ENCODE results near the gene XCL1. TPM values are rescaled to one million over a fixed set of nuclear protein-coding genes. Genes with fewer than 3 reads are reported as not detected.

Gene XCL1
- total and polyA plus RNA-seq, 2 of the 13 experiments (the other 11 are each of a cell fraction or from before 2014, with no cell fraction given): 2.5 to 7.6 TPM

DNA sequence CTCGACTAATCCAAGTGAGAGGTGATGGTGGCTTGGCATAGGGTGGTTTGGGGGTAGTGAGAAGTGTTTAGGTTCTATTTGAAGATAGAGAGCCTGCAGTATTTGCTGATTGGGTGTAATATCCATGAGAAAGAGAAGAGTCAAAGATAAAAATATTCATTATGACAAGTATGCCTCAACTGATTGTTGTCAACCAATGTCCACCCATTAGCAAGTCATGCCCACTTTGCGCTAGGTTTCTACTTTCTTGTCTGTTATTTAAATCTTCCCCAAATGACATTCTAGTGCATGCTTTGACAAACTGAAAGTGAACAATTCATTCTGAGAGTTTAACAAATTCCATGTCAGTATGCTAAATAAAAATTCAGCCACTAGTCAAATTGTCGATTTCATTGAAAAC is 3.8 kb upstream of the XCL1 start:
- CTCF ChIA-PET (ENCODE audit: low intra/inter-chr PET ratio, low total read pairs): interaction anchor here (2.1 kb wide), 1 partner anchor 133 kb away, joined by 8 read pairs; no protein-coding TSS in a partner anchor
- H3K4me1 ChIP-seq (ENCODE audit: insufficient read depth, low read length): peaks cover 16% of the 10 kb centered on the region; the same call in 1 of the 2 replicates
- no TSS peak for BruUV-seq (replicated peaks)
- intact Hi-C loops (cut with micrococcal nuclease; ENCODE audit: unreplicated experiment): loop anchor here (1.0 kb wide), 1 partner anchor 133 kb away; no protein-coding TSS in a partner anchor
- POLR2A ChIA-PET: no interaction called here
- in situ Hi-C loops (cut with HindIII; ENCODE audit: extremely low pct_ligation_motif_present, low pct_unique_long_range_greater_than_20kb): no loop called here
- no peak overlapping the region for H3K4me2 ChIP-seq (ENCODE audit: low read depth, low read length)
- no peak overlapping the region for H3K4me3 ChIP-seq (replicated peaks in 1 of 3; ENCODE audit: insufficient read depth in 1 of 3, low read depth in 2 of 3, low read length in 3 of 3)
- ATAC-seq (no peak), DNase-seq (ENCODE audit: low spot score) (no peak), FAIRE-seq (no peak)
- no peaks in the 10 kb centered on the region for H3K9me3 ChIP-seq (ENCODE audit: low read length)
- 96% methylated on average over 3 of the region's 3 CpGs for WGBS (ENCODE audit: low lambda C conversion rate)
- no peaks in the 10 kb centered on the region for H4K20me1 ChIP-seq (ENCODE audit: insufficient read depth, low read length)
- H3K27ac ChIP-seq (ENCODE audit: extremely low read length, insufficient read depth, low read length): no peak overlapping the region
- H2AFZ ChIP-seq (ENCODE audit: low read length): no peak overlapping the region
- H3K36me3 ChIP-seq (replicated peaks in 1 of 2; ENCODE audit: control insufficient read depth in 1 of 2, insufficient read depth in 2 of 2, low read length in 2 of 2): no peaks in the 10 kb centered on the region
- H3K9ac ChIP-seq (ENCODE audit: insufficient read depth, low read depth, low read length): no peak overlapping the region
- H3K79me2 ChIP-seq (ENCODE audit: insufficient read depth, low read length): no peaks in the 10 kb centered on the region
- H3K27me3 ChIP-seq (ENCODE audit: control insufficient read depth in 1 of 2, insufficient read depth in 2 of 2, low read length in 2 of 2): no peaks in the 10 kb centered on the region
- no peak for TF ChIP-seq ZNF337 (CRISPR knock-in tag; IDR thresholded peaks at IDR 0.05; ENCODE audit: borderline replicate concordance, low read depth)
- TF ChIP-seq KLF15 (CRISPR knock-in tag; IDR thresholded peaks at IDR 0.05; ENCODE audit: borderline replicate concordance): no peak
- no peak for TF ChIP-seq HES4 (CRISPR knock-in tag; IDR thresholded peaks at IDR 0.05; ENCODE audit: borderline replicate concordance)
- TF ChIP-seq, protein P1, sequence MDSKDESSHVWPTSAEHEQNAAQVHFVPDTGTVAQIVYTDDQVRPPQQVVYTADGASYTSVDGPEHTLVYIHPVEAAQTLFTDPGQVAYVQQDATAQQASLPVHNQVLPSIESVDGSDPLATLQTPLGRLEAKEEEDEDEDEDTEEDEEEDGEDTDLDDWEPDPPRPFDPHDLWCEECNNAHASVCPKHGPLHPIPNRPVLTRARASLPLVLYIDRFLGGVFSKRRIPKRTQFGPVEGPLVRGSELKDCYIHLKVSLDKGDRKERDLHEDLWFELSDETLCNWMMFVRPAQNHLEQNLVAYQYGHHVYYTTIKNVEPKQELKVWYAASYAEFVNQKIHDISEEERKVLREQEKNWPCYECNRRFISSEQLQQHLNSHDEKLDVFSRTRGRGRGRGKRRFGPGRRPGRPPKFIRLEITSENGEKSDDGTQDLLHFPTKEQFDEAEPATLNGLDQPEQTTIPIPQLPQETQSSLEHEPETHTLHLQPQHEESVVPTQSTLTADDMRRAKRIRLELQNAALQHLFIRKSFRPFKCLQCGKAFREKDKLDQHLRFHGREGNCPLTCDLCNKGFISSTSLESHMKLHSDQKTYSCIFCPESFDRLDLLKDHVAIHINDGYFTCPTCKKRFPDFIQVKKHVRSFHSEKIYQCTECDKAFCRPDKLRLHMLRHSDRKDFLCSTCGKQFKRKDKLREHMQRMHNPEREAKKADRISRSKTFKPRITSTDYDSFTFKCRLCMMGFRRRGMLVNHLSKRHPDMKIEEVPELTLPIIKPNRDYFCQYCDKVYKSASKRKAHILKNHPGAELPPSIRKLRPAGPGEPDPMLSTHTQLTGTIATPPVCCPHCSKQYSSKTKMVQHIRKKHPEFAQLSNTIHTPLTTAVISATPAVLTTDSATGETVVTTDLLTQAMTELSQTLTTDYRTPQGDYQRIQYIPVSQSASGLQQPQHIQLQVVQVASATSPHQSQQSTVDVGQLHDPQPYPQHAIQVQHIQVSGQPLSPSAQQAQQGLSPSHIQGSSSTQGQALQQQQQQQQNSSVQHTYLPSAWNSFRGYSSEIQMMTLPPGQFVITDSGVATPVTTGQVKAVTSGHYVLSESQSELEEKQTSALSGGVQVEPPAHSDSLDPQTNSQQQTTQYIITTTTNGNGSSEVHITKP (CRISPR knock-in tag; IDR thresholded peaks at IDR 0.05; ENCODE audit: low read depth): no peak
- TF ChIP-seq, protein P2, sequence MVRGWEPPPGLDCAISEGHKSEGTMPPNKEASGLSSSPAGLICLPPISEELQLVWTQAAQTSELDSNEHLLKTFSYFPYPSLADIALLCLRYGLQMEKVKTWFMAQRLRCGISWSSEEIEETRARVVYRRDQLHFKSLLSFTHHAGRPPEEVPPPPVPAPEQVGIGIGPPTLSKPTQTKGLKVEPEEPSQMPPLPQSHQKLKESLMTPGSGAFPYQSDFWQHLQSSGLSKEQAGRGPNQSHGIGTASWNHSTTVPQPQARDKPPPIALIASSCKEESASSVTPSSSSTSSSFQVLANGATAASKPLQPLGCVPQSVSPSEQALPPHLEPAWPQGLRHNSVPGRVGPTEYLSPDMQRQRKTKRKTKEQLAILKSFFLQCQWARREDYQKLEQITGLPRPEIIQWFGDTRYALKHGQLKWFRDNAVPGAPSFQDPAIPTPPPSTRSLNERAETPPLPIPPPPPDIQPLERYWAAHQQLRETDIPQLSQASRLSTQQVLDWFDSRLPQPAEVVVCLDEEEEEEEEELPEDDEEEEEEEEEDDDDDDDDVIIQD (CRISPR knock-in tag; IDR thresholded peaks at IDR 0.05; ENCODE audit: low read depth): no peak
- no peak for TF ChIP-seq GATA4 (IDR thresholded peaks at IDR 0.05; ENCODE audit: borderline replicate concordance, low read depth)
- TF ChIP-seq, protein P3, sequence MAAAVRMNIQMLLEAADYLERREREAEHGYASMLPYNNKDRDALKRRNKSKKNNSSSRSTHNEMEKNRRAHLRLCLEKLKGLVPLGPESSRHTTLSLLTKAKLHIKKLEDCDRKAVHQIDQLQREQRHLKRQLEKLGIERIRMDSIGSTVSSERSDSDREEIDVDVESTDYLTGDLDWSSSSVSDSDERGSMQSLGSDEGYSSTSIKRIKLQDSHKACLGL (CRISPR knock-in tag; IDR thresholded peaks at IDR 0.05): no peak
- no peak for TF ChIP-seq ZNF441 (CRISPR knock-in tag; IDR thresholded peaks at IDR 0.05; ENCODE audit: borderline replicate concordance)
- TF ChIP-seq, protein P4, sequence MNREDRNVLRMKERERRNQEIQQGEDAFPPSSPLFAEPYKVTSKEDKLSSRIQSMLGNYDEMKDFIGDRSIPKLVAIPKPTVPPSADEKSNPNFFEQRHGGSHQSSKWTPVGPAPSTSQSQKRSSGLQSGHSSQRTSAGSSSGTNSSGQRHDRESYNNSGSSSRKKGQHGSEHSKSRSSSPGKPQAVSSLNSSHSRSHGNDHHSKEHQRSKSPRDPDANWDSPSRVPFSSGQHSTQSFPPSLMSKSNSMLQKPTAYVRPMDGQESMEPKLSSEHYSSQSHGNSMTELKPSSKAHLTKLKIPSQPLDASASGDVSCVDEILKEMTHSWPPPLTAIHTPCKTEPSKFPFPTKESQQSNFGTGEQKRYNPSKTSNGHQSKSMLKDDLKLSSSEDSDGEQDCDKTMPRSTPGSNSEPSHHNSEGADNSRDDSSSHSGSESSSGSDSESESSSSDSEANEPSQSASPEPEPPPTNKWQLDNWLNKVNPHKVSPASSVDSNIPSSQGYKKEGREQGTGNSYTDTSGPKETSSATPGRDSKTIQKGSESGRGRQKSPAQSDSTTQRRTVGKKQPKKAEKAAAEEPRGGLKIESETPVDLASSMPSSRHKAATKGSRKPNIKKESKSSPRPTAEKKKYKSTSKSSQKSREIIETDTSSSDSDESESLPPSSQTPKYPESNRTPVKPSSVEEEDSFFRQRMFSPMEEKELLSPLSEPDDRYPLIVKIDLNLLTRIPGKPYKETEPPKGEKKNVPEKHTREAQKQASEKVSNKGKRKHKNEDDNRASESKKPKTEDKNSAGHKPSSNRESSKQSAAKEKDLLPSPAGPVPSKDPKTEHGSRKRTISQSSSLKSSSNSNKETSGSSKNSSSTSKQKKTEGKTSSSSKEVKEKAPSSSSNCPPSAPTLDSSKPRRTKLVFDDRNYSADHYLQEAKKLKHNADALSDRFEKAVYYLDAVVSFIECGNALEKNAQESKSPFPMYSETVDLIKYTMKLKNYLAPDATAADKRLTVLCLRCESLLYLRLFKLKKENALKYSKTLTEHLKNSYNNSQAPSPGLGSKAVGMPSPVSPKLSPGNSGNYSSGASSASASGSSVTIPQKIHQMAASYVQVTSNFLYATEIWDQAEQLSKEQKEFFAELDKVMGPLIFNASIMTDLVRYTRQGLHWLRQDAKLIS (CRISPR knock-in tag; IDR thresholded peaks at IDR 0.05): no peak
- no peak for TF ChIP-seq ZNF143 (CRISPR knock-in tag; IDR thresholded peaks at IDR 0.05)
- TF ChIP-seq HDAC6 (IDR thresholded peaks at IDR 0.05; ENCODE audit: low read depth, low read length): no peak
- TF ChIP-seq HMGA1 (CRISPR knock-in tag; conservative IDR thresholded peaks at IDR 0.05): no peak
- TF ChIP-seq KDM5B (CRISPR knock-in tag; IDR thresholded peaks at IDR 0.05; ENCODE audit: borderline replicate concordance): no peak
- TF ChIP-seq RFX3 (CRISPR knock-in tag; IDR thresholded peaks at IDR 0.05): no peak
